Adrenal gland (tissue), 12 donors: ENCODE results near the gene ROCK2. TPM values are rescaled to one million over a fixed set of nuclear protein-coding genes. Genes with fewer than 3 reads are reported as not detected.
A peak's percentile ranks its signal among the peaks of the same experiment; 100 is the strongest.

Experiments
- DNase-seq, 7 donors: peaks; one replicate each; pipeline ENCODE4 v3.0.0-alpha.2; 2019 to 2020
- H3K27ac ChIP-seq, 5 donors: fragments of 200-600 bp; sonication (generic) in 4 of 5; 1 replicate in 3 of 5; 2 replicates in 2 of 5; pipeline versions ENCODE4 v1.5.1 to v1.8.0; 2016 to 2020; ENCODE audit warnings: mild to moderate bottlenecking in 1 of 5
- H3K27me3 ChIP-seq: fragments of 200-600 bp; 2 replicates; pipeline ENCODE4 v1.8.0; 2021
- H3K36me3 ChIP-seq, 2 donors: fragments of 200-600 bp; replicated peaks in 1 of 2; 1 replicate in 1 of 2; 2 replicates in 1 of 2; pipeline versions ENCODE4 v1.5.1 to v1.8.0; 2018 to 2022
- H3K4me1 ChIP-seq, 2 donors: fragments of 200-600 bp; replicated peaks in 1 of 2; 1 replicate in 1 of 2; 2 replicates in 1 of 2; pipeline versions ENCODE4 v1.5.1 to v1.8.0; 2018 to 2021
- H3K4me3 ChIP-seq, 4 donors: fragments of 200-600 bp; sonication (generic) in 3 of 4; one replicate each; pipeline ENCODE4 v1.5.1; 2016 to 2018
- H3K9me3 ChIP-seq, 3 donors: fragments of 200-600 bp; sonication (generic) in 1 of 3; replicated peaks in 1 of 3; 1 replicate in 2 of 3; 2 replicates in 1 of 3; pipeline versions ENCODE4 v1.5.1 to v1.8.0; 2016 to 2021
- CTCF ChIP-seq, 6 experiments: fragments of 450-650 bp in 4 of 6; fragments of 200-600 bp in 2 of 6; sonication (generic) in 1 of 6; IDR thresholded peaks; 1 replicate in 5 of 6; 2 replicates in 1 of 6; pipeline versions ENCODE4 v1.5.1 to v1.8.0; 2016 to 2021; ENCODE audit warnings: antibody characterized with exemption in 6 of 6, mild to moderate bottlenecking in 2 of 6, moderate library complexity in 1 of 6
- POLR2A ChIP-seq, 2 donors: fragments of 450-650 bp; IDR thresholded peaks; one replicate each; pipeline ENCODE4 v1.6.1; 2017; ENCODE audit warnings: antibody characterized with exemption in 2 of 2, mild to moderate bottlenecking in 2 of 2, moderate library complexity in 1 of 2
- WGBS, 4 donors: extraction: QIAGEN DNeasy Blood & Tissue Kit in 2 of 4; methylation state at CpG; one replicate each; pipeline versions ENCODE4 v1.1.5 to v1.1.7; 2013 to 2017; 5-methylcytosine and 5-hydroxymethylcytosine counted together
- intact Hi-C, 2 donors: fragments of 100-400 bp; cut with DNase I; formaldehyde crosslinking; loops; one replicate each; pipeline versions ENCODE4 v1.14.1 to v1.15.0; 2022 to 2023
- polyA plus RNA-seq, 3 donors: library from polyadenylated mRNA; stranded (reverse); fragments of 200-250 nt in 2 of 3; fragments of 350-450 nt in 1 of 3; fragmentation: Illumina TruSeq in 1 of 3; extraction: RNeasy Lipid Tissue Mini Kit (QIAGEN cat#74804) in 1 of 3; gene quantifications; one replicate each; pipeline ENCODE4 v1.2.3, GENCODE V29; 2013 to 2014
- total RNA-seq, 9 donors: library from RNA; depleted of rRNA in 4 of 9; stranded (reverse); fragments of >200 nt in 4 of 9; fragments of 120-200 nt in 1 of 9; fragmentation: NEBNext Ultra II Directional in 1 of 9; extraction: Animal tissue kit (Norgen Biotek cat#: 25700) in 1 of 9; gene quantifications; one replicate each; pipeline versions ENCODE4 v1.1.0 to v1.2.4, GENCODE V29; 2013 to 2023
- donor health status: healthy with polysubstance abuse.
- donor health status: Bipolar disorder and iron deficiency.
- donor health status: DM: yes; HTN: yes; CAD: no.
- donor health status: DM: no; HTN: no; CAD: no.
- donor health status: DM: no; HTN: no; CAD: no.
- donor health status: DM: yes; HTN: yes; CAD: no.

ROCK2 gene
- total and polyA plus RNA-seq, 12 donors = 5.0 to 46.6 (median 26.2) TPM

GRCh38 chr2:11200651-11201050, 143.8 kb downstream of the ROCK2 start:
- Histone ChIP-seq H3K27ac (no peak overlapping the region), H3K36me3 (peaks cover 0 to 52% of the 10 kb centered on the region in 2 donors), H3K4me3 (no peak overlapping the region), H3K9me3 (no peaks in the 10 kb centered on the region), H3K4me1 (peaks cover 0 to 12% of the 10 kb centered on the region in 2 donors), H3K27me3 (no peaks in the 10 kb centered on the region)
- no peak for DNase-seq
- 91 to 99% (median 96%) methylated on average over 2 of the region's 2 CpGs for WGBS, 4 donors
- intact Hi-C loops = no loop called here
- TF ChIP-seq CTCF (IDR thresholded peaks at IDR 0.05) (no peak), POLR2A (IDR thresholded peaks at IDR 0.05) (no peak)

- no peak for DNase-seq
- intact Hi-C loops = no loop called here
- WGBS, 4 donors = 67 to 85% (median 83%) methylated on average over 3 of the region's 3 CpGs
- H3K27ac ChIP-seq = no peak overlapping the region
- H3K4me3 ChIP-seq = no peak overlapping the region
- no peaks in the 10 kb centered on the region for H3K27me3 ChIP-seq
- H3K36me3 ChIP-seq = peaks cover 0 to 66% of the 10 kb centered on the region in 2 donors
- no peaks in the 10 kb centered on the region for H3K4me1 ChIP-seq
- no peaks in the 10 kb centered on the region for H3K9me3 ChIP-seq
- TF ChIP-seq CTCF (IDR thresholded peaks at IDR 0.05) (no peak), POLR2A (IDR thresholded peaks at IDR 0.05) (no peak)
Observed at GRCh38 chr2:11196246-11196645, 148.2 kb downstream of the ROCK2 start.

GRCh38 chr2:11187731-11188130, 156.7 kb downstream of the ROCK2 start:
- TF ChIP-seq CTCF (IDR thresholded peaks at IDR 0.05) = no peak
- no peak for TF ChIP-seq POLR2A (IDR thresholded peaks at IDR 0.05)
- Histone ChIP-seq H3K27me3 (no peaks in the 10 kb centered on the region), H3K36me3 (peaks cover 0 to 18% of the 10 kb centered on the region in 2 donors), H3K4me3 (no peak overlapping the region), H3K27ac (no peak overlapping the region), H3K9me3 (no peaks in the 10 kb centered on the region), H3K4me1 (peaks cover 0 to 3% of the 10 kb centered on the region in 2 donors)
- no peak for DNase-seq
- 79 to 92% (median 85%) methylated on average over 2 of the region's 2 CpGs for WGBS, 4 donors
- intact Hi-C loops = no loop called here

GRCh38 chr2:11187083-11187619, 157.3 kb downstream of the ROCK2 start:
- Histone ChIP-seq H3K4me1 (peaks cover 0 to 3% of the 10 kb centered on the region in 2 donors), H3K27ac (no peak overlapping the region), H3K4me3 (no peak overlapping the region), H3K9me3 (no peaks in the 10 kb centered on the region), H3K27me3 (no peaks in the 10 kb centered on the region), H3K36me3 (peaks cover 0 to 17% of the 10 kb centered on the region in 2 donors)
- peak in 3 of 7 donors; percentile 23 to 42 (median 27) for DNase-seq
- WGBS, 4 donors = 73 to 84% (median 80%) methylated on average over 7 of the region's 7 CpGs
- no peak for TF ChIP-seq CTCF (IDR thresholded peaks at IDR 0.05)
- no peak for TF ChIP-seq POLR2A (IDR thresholded peaks at IDR 0.05)
- intact Hi-C loops = no loop called here
